Lower leg skin (tissue), 3 donors: ENCODE measurements around the gene FAM131A.

Experiments used
- CTCF ChIP-seq, 3 donors: fragments of 450-650 bp; IDR thresholded peaks; one replicate each; pipeline ENCODE4 v1.5.1; 2016; ENCODE audit warnings: antibody characterized with exemption in 3 of 3, mild to moderate bottlenecking in 3 of 3, moderate library complexity in 2 of 3
- POLR2A ChIP-seq, 2 donors: fragments of 450-650 bp; IDR thresholded peaks; one replicate each; pipeline ENCODE4 v1.6.1; 2016 to 2017; ENCODE audit warnings: antibody characterized with exemption in 2 of 2, mild to moderate bottlenecking in 1 of 2, moderate library complexity in 1 of 2

- TF ChIP-seq CTCF (IDR thresholded peaks at IDR 0.05) (no peak), POLR2A (IDR thresholded peaks at IDR 0.05) (no peak)
Observed at GRCh38 chr3:184332370-184333090, 4.9 kb upstream of the FAM131A start.
